Right lobe of liver (tissue), 6 donors: ENCODE results near the gene MMAB. TPM values are rescaled to one million over a fixed set of nuclear protein-coding genes. Genes with fewer than 3 reads are reported as not detected.
A peak's percentile ranks its signal among the peaks of the same experiment; 100 is the strongest.

Experiments
- ATAC-seq, 4 donors: fragments of 200-7000 bp; cut with Tn5 transposase; one replicate each; pipeline ENCODE4 v1.9.1; 2020; ENCODE audit warnings: mild to moderate bottlenecking in 4 of 4, moderate library complexity in 4 of 4
- DNase-seq, 3 donors: peaks; one replicate each; pipeline ENCODE4 v3.0.0-alpha.2; 2020
- H3K27ac ChIP-seq, 3 donors: fragments of 200-600 bp; one replicate each; pipeline ENCODE4 v1.8.0; 2022
- H3K27me3 ChIP-seq, 2 donors: fragments of 200-600 bp; one replicate each; pipeline ENCODE4 v1.8.0; 2022
- H3K36me3 ChIP-seq, 4 donors: fragments of 200-600 bp; sonication (generic) in 1 of 4; one replicate each; pipeline versions ENCODE4 v1.5.1 to v1.8.0; 2017 to 2022; ENCODE audit warnings: control low read depth in 1 of 4
- H3K4me1 ChIP-seq, 4 donors: fragments of 200-600 bp; sonication (generic) in 1 of 4; one replicate each; pipeline versions ENCODE4 v1.5.1 to v1.8.0; 2017 to 2022; ENCODE audit warnings: control low read depth in 1 of 4
- H3K4me3 ChIP-seq, 3 donors: fragments of 200-600 bp; one replicate each; pipeline ENCODE4 v1.8.0; 2022
- H3K9me3 ChIP-seq, 4 donors: fragments of 200-600 bp; sonication (generic) in 1 of 4; one replicate each; pipeline versions ENCODE4 v1.5.1 to v1.8.0; 2017 to 2022; ENCODE audit warnings: control low read depth in 1 of 4
- CTCF ChIP-seq, 4 donors: fragments of 200-600 bp in 3 of 4; fragments of 450-650 bp in 1 of 4; IDR thresholded peaks; one replicate each; pipeline versions ENCODE4 v1.5.1 to v1.8.0; 2016 to 2022; ENCODE audit warnings: antibody characterized with exemption in 4 of 4, mild to moderate bottlenecking in 2 of 4
- POLR2A ChIP-seq: fragments of 450-650 bp; IDR thresholded peaks from one replicate; pipeline ENCODE4 v1.6.1; 2017; ENCODE audit warnings: antibody characterized with exemption, mild to moderate bottlenecking
- WGBS: methylation state at CpG from one replicate; pipeline ENCODE4 v1.1.6; 2018; ENCODE audit warnings: low coverage, low lambda C conversion rate; ENCODE audit not compliant: insufficient coverage; ENCODE audit errors: missing lambda C conversion rate; 5-methylcytosine and 5-hydroxymethylcytosine counted together
- intact Hi-C, 2 donors: fragments of 100-400 bp; cut with DNase I; formaldehyde crosslinking; loops; one replicate each; pipeline versions ENCODE4 v1.11.2 to v1.14.1; 2022
- total RNA-seq, 6 experiments: library from RNA; depleted of rRNA in 2 of 6; stranded (reverse); fragments of >200 nt in 2 of 6; fragmentation: NEBNext Ultra II Directional in 3 of 6; extraction: Animal tissue kit (Norgen Biotek cat#: 25700) in 3 of 6; gene quantifications; one replicate each; pipeline versions ENCODE4 v1.1.0 to v1.2.4, GENCODE V29; 2016 to 2023
- donor health status: DM: no; HTN: yes; CAD: no.
- donor health status: DM: no; HTN: no; CAD: no.
- donor health status: DM: no; HTN: no; CAD: no.
- donor health status: DM: no; HTN: yes; CAD: no.
- donor health status: DM: no; HTN: yes; CAD: no.

Gene MMAB
- total RNA-seq, 6 experiments from 2014 or later, result 42.6 to 99.8 (median 65.2) TPM

GRCh38 chr12:109547286-109547685 lies 26.0 kb downstream of the MMAB start:
- Histone ChIP-seq H3K4me1 (peaks cover 0 to 6% (median 0%) of the 10 kb centered on the region in 4 donors), H3K27ac (no peak overlapping the region), H3K36me3 (no peaks in the 10 kb centered on the region), H3K4me3 (no peak overlapping the region), H3K9me3 (no peaks in the 10 kb centered on the region), H3K27me3 (no peaks in the 10 kb centered on the region)
- no peak for ATAC-seq
- TF ChIP-seq POLR2A (no peak), CTCF (IDR thresholded peaks at IDR 0.05) (no peak)
- 85% methylated on average over 16 of the region's 18 CpGs for WGBS
- DNase-seq, result no peak
- intact Hi-C loops, result no loop called here

GRCh38 chr12:109545826-109546225 lies 27.5 kb downstream of the MMAB start:
- no peak for ATAC-seq

GRCh38 chr12:109544955-109545531 lies 28.3 kb downstream of the MMAB start:
- TF ChIP-seq POLR2A, result no peak
- no peak for TF ChIP-seq CTCF (IDR thresholded peaks at IDR 0.05)
- ATAC-seq (peak; percentile 34 to 66 (median 40)), DNase-seq (no peak)
- Histone ChIP-seq H3K27me3 (no peaks in the 10 kb centered on the region), H3K4me3 (no peak overlapping the region), H3K27ac (no peak overlapping the region), H3K4me1 (peaks cover 0 to 6% (median 0%) of the 10 kb centered on the region in 4 donors), H3K36me3 (no peaks in the 10 kb centered on the region), H3K9me3 (no peaks in the 10 kb centered on the region)
- no CpG with 5 or more reads among the region's 7 CpGs for WGBS
- intact Hi-C loops, result no loop called here

More at GRCh38 chr12:109545826-109546225, 27.5 kb downstream of the MMAB start:
- Histone ChIP-seq H3K27ac (no peak overlapping the region), H3K4me3 (no peak overlapping the region), H3K9me3 (no peaks in the 10 kb centered on the region), H3K27me3 (no peaks in the 10 kb centered on the region), H3K36me3 (no peaks in the 10 kb centered on the region), H3K4me1 (peaks cover 0 to 6% (median 0%) of the 10 kb centered on the region in 4 donors)
- TF ChIP-seq CTCF (IDR thresholded peaks at IDR 0.05), result no peak
- TF ChIP-seq POLR2A, result no peak
- DNase-seq, result no peak
- 80% methylated on average over 1 of the region's 5 CpGs for WGBS
- intact Hi-C loops, result no loop called here

DNA sequence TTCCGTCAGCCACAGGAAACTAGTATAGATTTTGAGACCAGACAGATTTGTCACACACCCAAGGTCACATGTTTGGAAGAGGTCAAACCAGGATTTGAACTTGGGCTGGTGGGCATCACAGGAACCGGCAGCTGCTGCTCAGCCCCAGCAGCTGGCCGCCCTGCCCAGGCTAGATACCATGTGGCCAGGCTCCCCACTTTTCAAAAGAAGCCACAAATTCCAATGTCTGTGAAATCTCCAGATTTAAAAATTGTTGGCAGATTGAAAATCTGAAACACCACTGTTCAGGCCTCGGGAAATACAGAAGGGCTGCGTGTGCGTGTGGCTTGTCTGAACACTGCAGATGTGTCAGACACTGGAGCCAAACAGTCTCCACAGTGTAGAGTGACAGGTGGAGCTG lies 30.4 kb downstream of the MMAB start:
- Histone ChIP-seq H3K4me1 (peaks cover 0 to 3% (median 0%) of the 10 kb centered on the region in 4 donors), H3K4me3 (no peak overlapping the region), H3K36me3 (no peaks in the 10 kb centered on the region), H3K27ac (no peak overlapping the region), H3K9me3 (no peaks in the 10 kb centered on the region), H3K27me3 (no peaks in the 10 kb centered on the region)
- TF ChIP-seq POLR2A, result no peak
- no peak for TF ChIP-seq CTCF (IDR thresholded peaks at IDR 0.05)
- intact Hi-C loops, result no loop called here
- ATAC-seq (no peak), DNase-seq (no peak)
- 83% methylated on average over 5 of the region's 6 CpGs for WGBS

- 100% methylated on average over 2 of the region's 2 CpGs for WGBS
- intact Hi-C loops, result no loop called here
- H3K27me3 ChIP-seq, result no peaks in the 10 kb centered on the region
Observed at GRCh38 chr12:109542014-109542413, 31.3 kb downstream of the MMAB start.

More at GRCh38 chr12:109542014-109542413, 31.3 kb downstream of the MMAB start:
- H3K27ac ChIP-seq, result no peak overlapping the region
- ATAC-seq (no peak), DNase-seq (no peak)
- peaks cover 0 to 3% (median 0%) of the 10 kb centered on the region in 4 donors for H3K4me1 ChIP-seq
- no peaks in the 10 kb centered on the region for H3K9me3 ChIP-seq
- no peak overlapping the region for H3K4me3 ChIP-seq
- H3K36me3 ChIP-seq, result no peaks in the 10 kb centered on the region
- TF ChIP-seq CTCF (IDR thresholded peaks at IDR 0.05), result no peak
- TF ChIP-seq POLR2A, result no peak
